ENCODE measurements around the gene SPDYE3. TPM values are rescaled to one million over a fixed set of nuclear protein-coding genes. Genes with fewer than 3 reads are reported as not detected.
A peak's percentile ranks its signal among the peaks of the same experiment; 100 is the strongest.

The SPDYE3 gene
- total RNA-seq, 1 experiment from 2014 or later: not detected

GRCh38 chr7:100369105-100369504 is 61.6 kb downstream of the SPDYE3 start:
- TF ChIP-seq SIN3A (IDR thresholded peaks at IDR 0.05; ENCODE audit: borderline replicate concordance, insufficient read depth, low read depth, low read length) (no peak), REST (IDR thresholded peaks at IDR 0.05; ENCODE audit: insufficient read depth in 1 of 2, low read depth in 2 of 2, low read length in 1 of 2) (0 out of 4 replicates have a peak, but pooled peaks of 1 of the 2 experiments have one; percentile 24), TCF7L2 (IDR thresholded peaks at IDR 0.05; ENCODE audit: low read depth, low read length) (no peak)
- BruUV-seq (replicated peaks): no TSS peak
- peak; percentile 5; the same call in 1 of the 2 replicates for ATAC-seq
- ChIA-PET POLR2A (interaction anchor here (0.6 kb wide), 1 partner anchor 307 kb away, joined by 6 read pairs; no protein-coding TSS in a partner anchor), CTCF (no interaction called here)
- in situ Hi-C loops (cut with HindIII; ENCODE audit: low pct_unique_long_range_greater_than_20kb, low sequenced_read_pairs): no loop called here
- Histone ChIP-seq H3K27ac (ENCODE audit: low read length) (no peak overlapping the region), H3K4me1 (ENCODE audit: control insufficient read depth, insufficient read depth, low read length) (0 out of 2 replicates have a peak, but pooled peaks cover 3% of the 10 kb centered on the region), H3K27me3 (ENCODE audit: control insufficient read depth, insufficient read depth, low read length) (no peaks in the 10 kb centered on the region), H3K9me3 (ENCODE audit: control insufficient read depth, insufficient read depth, low read depth, low read length) (no peaks in the 10 kb centered on the region), H3K4me3 (ENCODE audit: low read depth in 2 of 2, low read length in 2 of 2) (no peak overlapping the region), H3K36me3 (ENCODE audit: control insufficient read depth, insufficient read depth, low read length) (no peaks in the 10 kb centered on the region)
- no peak for DNase-seq (ENCODE audit: low read depth, low spot score)
- intact Hi-C loops (cut with micrococcal nuclease; ENCODE audit: unreplicated experiment): no loop called here

GRCh38 chr7:100370303-100370702 is 62.8 kb downstream of the SPDYE3 start:
- Histone ChIP-seq H3K36me3 (ENCODE audit: control insufficient read depth, insufficient read depth, low read length) (no peaks in the 10 kb centered on the region), H3K27ac (ENCODE audit: low read length) (no peak overlapping the region), H3K4me3 (ENCODE audit: low read depth in 2 of 2, low read length in 2 of 2) (no peak overlapping the region), H3K4me1 (ENCODE audit: control insufficient read depth, insufficient read depth, low read length) (0 out of 2 replicates have a peak, but pooled peaks cover 3% of the 10 kb centered on the region), H3K9me3 (ENCODE audit: control insufficient read depth, insufficient read depth, low read depth, low read length) (no peaks in the 10 kb centered on the region), H3K27me3 (ENCODE audit: control insufficient read depth, insufficient read depth, low read length) (no peaks in the 10 kb centered on the region)
- POLR2A ChIA-PET: no interaction called here
- no TSS peak for BruUV-seq (replicated peaks)
- no peak for ATAC-seq
- TF ChIP-seq TCF7L2 (IDR thresholded peaks at IDR 0.05; ENCODE audit: low read depth, low read length) (no peak), POLR2AphosphoS5 (IDR thresholded peaks at IDR 0.05; ENCODE audit: low read depth, low read length) (0 out of 2 replicates have a peak, but pooled peaks have one; percentile 30)
- no peak for DNase-seq (ENCODE audit: low read depth, low spot score)
- in situ Hi-C loops (cut with HindIII; ENCODE audit: low pct_unique_long_range_greater_than_20kb, low sequenced_read_pairs): no loop called here
- CTCF ChIA-PET: no interaction called here
- intact Hi-C loops (cut with micrococcal nuclease; ENCODE audit: unreplicated experiment): no loop called here

GRCh38 chr7:100370746-100371145 is 63.2 kb downstream of the SPDYE3 start:
- in situ Hi-C loops (cut with HindIII; ENCODE audit: low pct_unique_long_range_greater_than_20kb, low sequenced_read_pairs): no loop called here
- no peak for DNase-seq (ENCODE audit: low read depth, low spot score)
- ATAC-seq: no peak
- POLR2A ChIA-PET: no interaction called here
- Histone ChIP-seq H3K36me3 (ENCODE audit: control insufficient read depth, insufficient read depth, low read length) (no peaks in the 10 kb centered on the region), H3K27me3 (ENCODE audit: control insufficient read depth, insufficient read depth, low read length) (no peaks in the 10 kb centered on the region), H3K4me1 (ENCODE audit: control insufficient read depth, insufficient read depth, low read length) (0 out of 2 replicates have a peak, but pooled peaks cover 3% of the 10 kb centered on the region), H3K9me3 (ENCODE audit: control insufficient read depth, insufficient read depth, low read depth, low read length) (no peaks in the 10 kb centered on the region), H3K4me3 (ENCODE audit: low read depth in 2 of 2, low read length in 2 of 2) (no peak overlapping the region), H3K27ac (ENCODE audit: low read length) (no peak overlapping the region)
- no peak for TF ChIP-seq SIN3A (IDR thresholded peaks at IDR 0.05; ENCODE audit: borderline replicate concordance, insufficient read depth, low read depth, low read length)
- TF ChIP-seq REST (IDR thresholded peaks at IDR 0.05; ENCODE audit: insufficient read depth in 1 of 2, low read depth in 2 of 2, low read length in 1 of 2): no peak
- no peak for TF ChIP-seq POLR2AphosphoS5 (IDR thresholded peaks at IDR 0.05; ENCODE audit: low read depth, low read length)
- no peak for TF ChIP-seq CTCF (IDR thresholded peaks at IDR 0.05)
- no TSS peak for BruUV-seq (replicated peaks)
- CTCF ChIA-PET: no interaction called here
- intact Hi-C loops (cut with micrococcal nuclease; ENCODE audit: unreplicated experiment): no loop called here
